GM12892 (cell line): ENCODE measurements around the gene ANKRD13C.

ENCODE experiments used
- POLR2AphosphoS5 ChIP-seq: IDR thresholded peaks from 2 replicates; pipeline ENCODE4 v1.6.1; 2011; ENCODE audit warnings: low read depth, low read length, control low read depth
- TAF1 ChIP-seq: IDR thresholded peaks from 2 replicates; pipeline ENCODE4 v1.6.1; 2011; ENCODE audit warnings: low read depth, mild to moderate bottlenecking, control low read depth, low read length, borderline replicate concordance

- TF ChIP-seq TAF1 (no peak), POLR2AphosphoS5 (no peak)
Observed at GRCh38 chr1:70290218-70290617, 64.3 kb downstream of the ANKRD13C start.
